NCI-H774 (cell line): Measurements from ENCODE around the gene CSMD2.
A peak's percentile ranks its signal among the peaks of the same experiment; 100 is the strongest.

Experiments used
- DNase-seq: peaks from one replicate; lab custom pipeline; 2025; lab: John Stamatoyannopoulos, UW

The CSMD2 gene

DNA sequence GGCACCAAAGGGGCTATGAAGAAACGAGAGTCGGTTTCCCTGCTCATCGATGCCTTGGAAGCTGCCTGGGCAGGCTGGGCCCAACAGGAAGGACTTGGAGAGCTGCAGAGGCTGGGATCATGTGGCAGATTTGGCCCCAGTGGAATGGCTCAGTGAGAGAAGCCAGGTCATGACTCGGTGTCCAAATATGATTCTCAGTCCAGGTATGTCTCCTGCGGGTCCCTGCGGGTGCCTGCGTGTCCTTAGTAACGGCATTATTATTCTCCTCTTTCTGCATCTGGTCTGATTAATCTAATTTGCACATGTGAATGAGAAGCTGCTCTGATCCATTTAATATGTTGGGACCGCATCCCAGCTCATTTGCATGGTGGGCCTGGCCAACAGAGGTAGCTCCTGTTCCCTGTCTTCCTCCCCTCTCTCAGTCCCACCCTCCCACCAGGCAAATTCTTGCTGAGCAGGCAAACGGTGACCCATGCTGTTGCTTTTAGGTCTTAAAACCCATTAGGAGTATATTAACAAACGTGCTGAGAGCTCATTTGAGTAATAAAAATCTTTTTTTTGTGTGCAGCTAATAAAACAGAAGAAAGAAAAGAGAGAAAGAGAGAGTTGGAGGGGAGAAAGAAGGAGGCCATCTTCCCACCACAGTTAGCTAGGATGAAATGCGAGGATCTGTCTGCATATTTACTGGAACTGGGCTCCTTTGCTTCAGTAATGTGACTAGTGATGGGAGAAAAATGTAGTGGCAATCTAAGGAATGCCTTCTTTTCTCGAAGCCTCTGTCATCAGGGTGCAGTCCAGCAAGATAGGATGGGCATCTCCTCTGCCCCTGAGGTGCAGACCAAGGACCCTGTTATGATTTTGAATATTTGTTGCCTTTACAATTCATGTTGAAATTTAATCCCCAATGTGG, 167.6 kb downstream of the CSMD2 start:
- DNase-seq, result no peak

- DNase-seq, result no peak
These were observed 168.7 kb downstream of the CSMD2 start for GRCh38 chr1:33996281-33996680.

GRCh38 chr1:33993301-33993700, 171.7 kb downstream of the CSMD2 start:
- DNase-seq, result no peak

DNA sequence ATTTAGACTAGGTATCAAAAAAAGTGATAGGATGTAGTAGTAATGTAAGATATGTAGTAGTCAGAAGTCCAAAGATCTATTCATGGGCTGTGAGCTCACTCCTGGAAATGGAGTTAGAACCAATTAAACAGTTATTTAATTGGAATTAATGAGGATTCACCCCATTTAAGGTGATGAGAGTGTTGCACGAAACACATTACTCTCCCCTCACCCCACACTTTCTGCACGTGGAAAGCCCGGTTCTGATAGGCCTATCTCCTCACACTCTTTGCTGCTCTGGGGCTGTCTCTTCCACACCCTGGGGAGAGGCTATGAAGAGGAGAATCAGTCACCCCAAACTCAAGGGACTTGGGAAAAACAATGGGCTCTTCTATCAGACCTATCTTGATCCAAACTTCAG, 174.7 kb downstream of the CSMD2 start:
- no peak for DNase-seq

- DNase-seq, result no peak
These were observed 176.9 kb downstream of the CSMD2 start for GRCh38 chr1:33988161-33988560.

GRCh38 chr1:33986390-33987095, 178.5 kb downstream of the CSMD2 start:
- DNase-seq, result no peak

GRCh38 chr1:33985656-33986055, 179.4 kb downstream of the CSMD2 start:
- DNase-seq, result no peak

- no peak for DNase-seq
These were observed 180.0 kb downstream of the CSMD2 start for GRCh38 chr1:33984906-33985565.

DNA sequence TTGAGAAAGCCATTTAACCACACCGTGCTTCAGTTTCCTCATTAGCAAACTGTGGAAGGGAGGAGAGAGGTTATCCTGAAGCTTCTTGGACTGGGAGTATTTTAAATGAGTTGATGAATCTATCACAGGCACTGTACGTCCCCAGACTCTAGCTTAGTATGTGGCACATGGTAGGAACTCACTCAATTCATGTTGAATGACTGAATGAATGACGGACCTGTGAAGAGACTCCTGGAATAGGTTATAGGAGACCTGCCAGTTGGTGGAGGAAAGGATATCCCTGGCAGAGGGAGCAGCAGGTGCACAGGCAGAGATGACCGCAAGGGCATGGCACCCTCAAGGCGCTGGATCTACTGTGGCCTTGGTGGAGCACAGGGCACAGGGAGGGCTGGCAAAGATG, 182.6 kb downstream of the CSMD2 start:
- no peak for DNase-seq

- DNase-seq, result no peak
These were observed 185.7 kb downstream of the CSMD2 start for GRCh38 chr1:33979341-33979740.

GRCh38 chr1:33975961-33976360, 189.1 kb downstream of the CSMD2 start:
- DNase-seq, result no peak

DNA sequence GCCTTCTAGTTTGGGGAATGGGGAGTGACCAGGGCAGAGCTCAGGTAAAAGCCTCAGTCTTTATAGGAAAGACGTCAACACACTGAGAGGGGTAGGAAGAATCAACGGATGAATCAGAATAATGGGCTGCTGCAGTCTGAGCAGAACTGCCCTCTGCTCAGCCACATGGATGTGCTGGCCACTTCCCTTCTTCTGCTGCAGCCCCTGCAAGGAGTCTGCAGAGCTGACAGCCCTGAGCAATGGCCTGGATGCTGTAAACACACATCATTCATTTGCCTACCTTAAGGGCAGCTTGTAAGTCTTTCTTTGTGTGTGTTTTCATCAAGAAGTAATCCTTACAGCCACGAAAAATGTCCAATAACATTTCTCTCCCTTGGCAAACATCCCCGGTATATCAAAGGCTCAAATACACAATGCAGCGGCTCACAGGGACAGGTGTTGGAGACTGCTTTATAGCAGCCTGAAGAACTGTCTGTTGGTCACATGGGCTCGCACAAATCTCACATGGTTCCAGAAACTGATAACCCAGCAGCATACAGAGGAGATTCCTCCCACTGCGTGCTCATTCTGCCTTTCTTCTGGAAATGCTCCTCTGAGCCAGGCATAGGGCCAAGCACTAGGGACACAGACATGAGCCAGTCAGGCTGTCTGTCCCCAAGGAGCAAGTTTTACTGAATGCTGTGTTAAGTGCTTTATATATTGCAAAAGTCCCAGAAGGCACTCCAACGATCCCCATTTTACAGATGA, 191.1 kb downstream of the CSMD2 start:
- peak; percentile 3 for DNase-seq

- no peak for DNase-seq
These were observed 192.2 kb downstream of the CSMD2 start for GRCh38 chr1:33972676-33973395.

DNA sequence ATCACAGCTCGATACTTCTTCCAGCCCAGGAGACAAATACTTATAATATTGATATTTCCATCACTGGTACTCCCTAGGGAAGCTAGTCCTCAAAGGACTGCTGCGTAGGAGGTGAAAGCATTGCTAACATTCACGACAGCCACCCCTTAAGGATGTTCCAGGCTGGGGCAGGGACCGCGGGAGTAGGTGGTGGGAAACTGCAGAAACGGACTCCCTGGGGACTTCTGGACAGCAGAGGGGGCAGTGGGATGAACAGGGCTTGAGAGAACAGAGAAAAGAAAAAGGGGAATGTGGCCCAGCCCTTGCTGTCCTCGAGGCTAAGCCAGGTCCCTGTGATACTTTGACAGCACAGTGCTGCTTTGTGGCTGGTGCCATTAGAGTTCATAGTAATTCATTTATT, 193.1 kb downstream of the CSMD2 start:
- no peak for DNase-seq

GRCh38 chr1:33971018-33971710, 193.9 kb downstream of the CSMD2 start:
- no peak for DNase-seq

GRCh38 chr1:33970148-33970825, 194.7 kb downstream of the CSMD2 start:
- DNase-seq, result no peak

- peak; percentile 19 for DNase-seq
These were observed 198.5 kb downstream of the CSMD2 start for GRCh38 chr1:33966346-33967141.

DNA sequence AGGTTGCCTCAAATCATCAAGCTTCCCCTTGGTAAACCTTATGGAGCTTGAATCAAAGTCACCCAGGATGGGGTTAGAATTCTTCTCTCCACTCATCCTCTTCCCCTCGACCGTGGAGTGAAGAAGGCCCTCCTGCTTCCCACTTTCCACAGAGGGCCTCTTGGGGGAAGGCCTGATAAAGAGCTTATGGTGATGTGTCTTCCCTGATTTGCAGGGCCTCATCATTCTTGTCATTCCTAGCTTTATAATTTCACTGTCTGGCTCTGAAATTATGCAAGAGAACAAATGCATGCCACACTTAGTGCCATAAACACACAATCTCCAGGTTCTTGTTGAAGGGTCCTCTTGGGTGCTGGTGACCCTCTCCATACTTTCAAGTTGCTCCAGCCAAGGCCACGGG, 199.9 kb downstream of the CSMD2 start:
- no peak for DNase-seq

DNA sequence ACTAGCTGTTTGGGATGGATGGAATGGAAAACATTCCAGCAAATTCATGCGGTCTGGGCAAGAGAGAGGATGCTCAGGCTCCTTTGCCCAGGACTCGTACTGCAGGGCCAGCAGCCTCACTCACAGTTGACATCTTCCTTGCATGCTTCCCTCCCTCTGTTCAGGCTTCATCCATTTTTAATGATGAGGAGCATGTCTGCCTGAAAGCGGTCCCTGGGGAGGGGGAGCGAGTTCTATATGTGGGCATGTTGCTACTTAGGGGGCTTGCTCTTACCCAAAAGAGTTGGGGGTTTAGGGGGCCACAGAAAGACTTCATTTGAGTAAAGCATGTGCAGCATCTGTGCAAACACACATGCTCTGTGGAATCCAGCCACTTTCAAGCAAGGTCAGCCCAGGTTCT, 203.0 kb downstream of the CSMD2 start:
- DNase-seq, result no peak
